PC-3 (cell line): ENCODE measurements around the gene MED13. TPM values are rescaled to one million over a fixed set of nuclear protein-coding genes. Genes with fewer than 3 reads are reported as not detected.
A peak's percentile ranks its signal among the peaks of the same experiment; 100 is the strongest.

Experiments used
- ATAC-seq: fragments of 200-7000 bp; cut with Tn5 transposase; 2 replicates; pipeline ENCODE4 v1.9.1; 2020; ENCODE audit warnings: mild to moderate bottlenecking, moderate library complexity
- Bru-seq: library from RNA; stranded (reverse); fragments of 400-500 nt; gene quantifications from one replicate; lab custom pipeline; 2021; lab: Mats Ljungman, UMichigan
- BruChase-seq, 2 experiments: library from RNA; stranded (reverse); fragments of 400-500 nt; gene quantifications; one replicate each; lab custom pipeline; 2021; lab: Mats Ljungman, UMichigan
- BruUV-seq: library from RNA; stranded (reverse); fragments of 400-500 nt; replicated peaks from 2 replicates; lab custom pipeline; 2021; lab: Mats Ljungman, UMichigan
- CTCF ChIA-PET: fragments of 300-600 bp; sonication (Branson Sonifier 250); formaldehyde crosslinking; loops from one replicate; lab custom pipeline; 2022; ENCODE audit warnings: antibody characterized with exemption; lab: Charles Lee
- POLR2A ChIA-PET: fragments of 300-600 bp; sonication (Branson Sonifier 250); formaldehyde crosslinking; loops from one replicate; lab custom pipeline; 2022; ENCODE audit warnings: antibody characterized with exemption; ENCODE audit not compliant: unreplicated experiment; lab: Charles Lee
- DNase-seq: peaks from one replicate; pipeline ENCODE4 v3.0.0-alpha.2; 2015
- H2AFZ ChIP-seq: fragments of 300-600 bp; sonication (generic); 2 replicates; pipeline ENCODE4 v1.6.0; 2016; ENCODE audit warnings: antibody characterized with exemption, low read length
- H3F3A ChIP-seq: fragments of 300-600 bp; sonication (generic); one replicate; pipeline ENCODE4 v1.6.0; 2017; ENCODE audit warnings: antibody characterized with exemption, low read length, control low read depth, mild to moderate bottlenecking; ENCODE audit not compliant: unreplicated experiment
- H3K27ac ChIP-seq: fragments of 300-600 bp; sonication (generic); 2 replicates; pipeline ENCODE4 v1.5.1; 2016; ENCODE audit warnings: mild to moderate bottlenecking, low read length
- H3K27me3 ChIP-seq: fragments of 300-600 bp; sonication (generic); 2 replicates; pipeline ENCODE4 v1.6.1; 2016; ENCODE audit warnings: low read length, mixed read lengths
- H3K36me3 ChIP-seq: fragments of 300-600 bp; sonication (generic); 2 replicates; pipeline ENCODE4 v1.6.1; 2016; ENCODE audit warnings: low read depth, mixed run types, low read length, mixed read lengths
- H3K4me1 ChIP-seq: fragments of 300-600 bp; sonication (generic); 2 replicates; pipeline ENCODE4 v1.5.1; 2016; ENCODE audit warnings: low read length; ENCODE audit not compliant: insufficient read depth
- H3K4me2 ChIP-seq: fragments of 300-600 bp; sonication (generic); 2 replicates; pipeline ENCODE4 v1.6.0; 2016; ENCODE audit warnings: low read length
- H3K4me3 ChIP-seq: fragments of 300-600 bp; sonication (generic); 2 replicates; pipeline ENCODE4 v1.5.1; 2016; ENCODE audit warnings: mild to moderate bottlenecking, low read length, mixed read lengths
- H3K79me2 ChIP-seq: fragments of 300-600 bp; sonication (generic); 2 replicates; pipeline ENCODE4 v1.6.1; 2017; ENCODE audit warnings: low read length, mixed read lengths
- H3K9ac ChIP-seq: fragments of 300-600 bp; sonication (generic); 2 replicates; pipeline ENCODE4 v1.6.0; 2016; ENCODE audit warnings: mild to moderate bottlenecking, low read length
- H3K9me2 ChIP-seq: fragments of 300-600 bp; sonication (generic); replicated peaks from 2 replicates; pipeline ENCODE4 v1.6.1; 2016; ENCODE audit warnings: mixed run types, low read length, mixed read lengths
- H3K9me3 ChIP-seq: fragments of 300-600 bp; sonication (generic); 2 replicates; pipeline ENCODE4 v1.6.1; 2016; ENCODE audit warnings: low read length, mixed read lengths
- H4K20me1 ChIP-seq: fragments of 300-600 bp; sonication (generic); 2 replicates; pipeline ENCODE4 v1.6.1; 2016; ENCODE audit warnings: low read length, mixed read lengths
- EZH2 ChIP-seq: fragments of 300-600 bp; sonication (generic); IDR thresholded peaks from one replicate; pipeline ENCODE4 v1.6.1; 2017; ENCODE audit warnings: antibody characterized with exemption, mild to moderate bottlenecking, low read length; ENCODE audit not compliant: unreplicated experiment
- EZH2phosphoT487 ChIP-seq: fragments of 300-600 bp; sonication (generic); IDR thresholded peaks from 2 replicates; pipeline ENCODE4 v1.6.1; 2018; ENCODE audit warnings: mild to moderate bottlenecking, antibody characterized with exemption, low read length, borderline replicate concordance
- intact Hi-C: fragments of 100-400 bp; cut with micrococcal nuclease; formaldehyde crosslinking; loops from 2 replicates; pipeline ENCODE4 v1.9.0; 2023
- long read RNA-seq: library from polyadenylated mRNA; unstranded; transcript quantifications from one replicate; pipeline ENCODE4 v2.0.0, GENCODE V29; 2021; ENCODE audit not compliant: unreplicated experiment
- total RNA-seq: library from RNA; depleted of rRNA; stranded (reverse); fragments of >200 nt; gene quantifications from 2 replicates; pipeline ENCODE4 v1.2.3, GENCODE V29; 2014; rRNA removed
- TF ChIP-seq, protein P1 (sequence below): fragments of 300-600 bp; sonication (generic); conservative IDR thresholded peaks from 2 replicates; pipeline ENCODE4 v1.5.1; 2017; ENCODE audit warnings: antibody characterized with exemption, low read depth, mild to moderate bottlenecking, low read length

MED13 gene, protein sequence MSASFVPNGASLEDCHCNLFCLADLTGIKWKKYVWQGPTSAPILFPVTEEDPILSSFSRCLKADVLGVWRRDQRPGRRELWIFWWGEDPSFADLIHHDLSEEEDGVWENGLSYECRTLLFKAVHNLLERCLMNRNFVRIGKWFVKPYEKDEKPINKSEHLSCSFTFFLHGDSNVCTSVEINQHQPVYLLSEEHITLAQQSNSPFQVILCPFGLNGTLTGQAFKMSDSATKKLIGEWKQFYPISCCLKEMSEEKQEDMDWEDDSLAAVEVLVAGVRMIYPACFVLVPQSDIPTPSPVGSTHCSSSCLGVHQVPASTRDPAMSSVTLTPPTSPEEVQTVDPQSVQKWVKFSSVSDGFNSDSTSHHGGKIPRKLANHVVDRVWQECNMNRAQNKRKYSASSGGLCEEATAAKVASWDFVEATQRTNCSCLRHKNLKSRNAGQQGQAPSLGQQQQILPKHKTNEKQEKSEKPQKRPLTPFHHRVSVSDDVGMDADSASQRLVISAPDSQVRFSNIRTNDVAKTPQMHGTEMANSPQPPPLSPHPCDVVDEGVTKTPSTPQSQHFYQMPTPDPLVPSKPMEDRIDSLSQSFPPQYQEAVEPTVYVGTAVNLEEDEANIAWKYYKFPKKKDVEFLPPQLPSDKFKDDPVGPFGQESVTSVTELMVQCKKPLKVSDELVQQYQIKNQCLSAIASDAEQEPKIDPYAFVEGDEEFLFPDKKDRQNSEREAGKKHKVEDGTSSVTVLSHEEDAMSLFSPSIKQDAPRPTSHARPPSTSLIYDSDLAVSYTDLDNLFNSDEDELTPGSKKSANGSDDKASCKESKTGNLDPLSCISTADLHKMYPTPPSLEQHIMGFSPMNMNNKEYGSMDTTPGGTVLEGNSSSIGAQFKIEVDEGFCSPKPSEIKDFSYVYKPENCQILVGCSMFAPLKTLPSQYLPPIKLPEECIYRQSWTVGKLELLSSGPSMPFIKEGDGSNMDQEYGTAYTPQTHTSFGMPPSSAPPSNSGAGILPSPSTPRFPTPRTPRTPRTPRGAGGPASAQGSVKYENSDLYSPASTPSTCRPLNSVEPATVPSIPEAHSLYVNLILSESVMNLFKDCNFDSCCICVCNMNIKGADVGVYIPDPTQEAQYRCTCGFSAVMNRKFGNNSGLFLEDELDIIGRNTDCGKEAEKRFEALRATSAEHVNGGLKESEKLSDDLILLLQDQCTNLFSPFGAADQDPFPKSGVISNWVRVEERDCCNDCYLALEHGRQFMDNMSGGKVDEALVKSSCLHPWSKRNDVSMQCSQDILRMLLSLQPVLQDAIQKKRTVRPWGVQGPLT (N-terminal part only)
- total RNA-seq (26.0 and 36.8 TPM in 2 replicates), Bru-seq, nascent RNA (percentile 94 among the genes with signal in this experiment), BruChase-seq, experiment 1, labeled RNA remaining after a 6-hour chase (percentile 95 among the genes with signal in this experiment), BruChase-seq, experiment 2, labeled RNA remaining after a 2-hour chase (percentile 96 among the genes with signal in this experiment)
- long read RNA-seq, partial matches to known transcripts, result 16 of 46 reads
- long read RNA-seq, other reads (novel, unspliced or antisense), result 30 of 46 reads

DNA sequence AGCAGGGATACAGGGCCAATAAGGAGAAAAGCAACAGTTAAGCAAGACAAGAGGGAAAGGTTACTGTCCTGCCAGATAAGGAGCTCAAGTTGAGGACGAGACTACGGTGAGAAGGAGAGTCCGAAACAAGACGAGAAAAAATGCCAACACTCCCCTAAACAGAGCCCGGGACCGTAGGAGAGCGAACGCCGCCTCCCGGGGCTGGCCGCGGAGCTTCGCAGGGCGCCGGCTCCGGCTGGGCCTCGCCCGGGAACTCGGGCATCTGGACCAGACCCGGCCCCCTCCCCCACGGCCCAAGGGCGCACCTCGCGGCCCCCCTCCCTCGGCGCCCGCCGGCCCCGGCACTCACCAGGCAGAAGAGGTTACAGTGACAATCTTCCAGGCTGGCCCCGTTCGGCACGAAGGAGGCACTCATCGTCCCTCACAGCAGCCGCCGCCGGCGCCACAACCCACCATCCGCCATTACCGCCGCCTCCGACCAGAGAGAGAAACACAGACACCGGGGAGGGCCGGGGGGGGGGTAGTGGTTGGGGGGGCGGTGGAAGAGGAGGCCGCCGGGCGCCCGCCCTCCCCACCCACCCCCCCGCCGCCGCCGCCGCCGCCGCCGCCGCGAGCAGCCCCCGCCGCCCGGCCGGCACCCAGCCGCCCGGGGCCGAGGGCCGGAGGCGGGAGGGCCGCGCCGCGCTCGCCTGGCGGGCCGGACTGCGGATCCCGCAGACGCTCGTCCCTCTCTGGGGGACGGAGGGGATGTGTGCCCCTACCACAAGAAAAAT is at the start of gene MED13:
Gene MED13 (minus strand): TSS at position 488 of the 773 bp plus-strand sequence. CDS start 73 bp downstream, at position 415.
- Histone ChIP-seq H3K27me3 (no peaks in the 10 kb centered on the region), H3F3A (no peaks in the 10 kb centered on the region), H3K4me3 (peak within 1 kb of the TSS; percentile 96), H3K9me2 (no peaks in the 10 kb centered on the region), H3K36me3 (peaks cover 13% of the 10 kb centered on the region), H3K79me2 (peaks cover 56% of the 10 kb centered on the region), H3K4me1 (peaks cover 24% of the 10 kb centered on the region), H3K27ac (peak within 1 kb of the TSS; percentile 82), H4K20me1 (peaks cover 38% of the 10 kb centered on the region), H3K9me3 (no peaks in the 10 kb centered on the region), H3K9ac (peak within 1 kb of the TSS; percentile 98), H2AFZ (peak within 1 kb of the TSS; percentile 96), H3K4me2 (peak within 1 kb of the TSS; percentile 86)
- ChIA-PET POLR2A (interaction anchor here (0.6 to 1.0 kb wide), 3 partner anchors 25 to 202 kb away, joined by 7 to 33 read pairs (median 20); partner anchors contain the start of gene BRIP1), CTCF (interaction anchor here (0.7 to 1.1 kb wide), 7 partner anchors 28 to 228 kb away, joined by 3 to 43 read pairs (median 5); no protein-coding TSS in a partner anchor)
- DNase-seq, result peak; percentile 52
- ATAC-seq, result peak; percentile 46
- intact Hi-C loops, result loop anchor here (2.0 to 10.0 kb wide), 4 partner anchors 110 to 428 kb away; partner anchors contain the start of genes BRIP1 and INTS2
- BruUV-seq, result no TSS peak
- TF ChIP-seq EZH2phosphoT487, result no peak
- TF ChIP-seq, protein P1, sequence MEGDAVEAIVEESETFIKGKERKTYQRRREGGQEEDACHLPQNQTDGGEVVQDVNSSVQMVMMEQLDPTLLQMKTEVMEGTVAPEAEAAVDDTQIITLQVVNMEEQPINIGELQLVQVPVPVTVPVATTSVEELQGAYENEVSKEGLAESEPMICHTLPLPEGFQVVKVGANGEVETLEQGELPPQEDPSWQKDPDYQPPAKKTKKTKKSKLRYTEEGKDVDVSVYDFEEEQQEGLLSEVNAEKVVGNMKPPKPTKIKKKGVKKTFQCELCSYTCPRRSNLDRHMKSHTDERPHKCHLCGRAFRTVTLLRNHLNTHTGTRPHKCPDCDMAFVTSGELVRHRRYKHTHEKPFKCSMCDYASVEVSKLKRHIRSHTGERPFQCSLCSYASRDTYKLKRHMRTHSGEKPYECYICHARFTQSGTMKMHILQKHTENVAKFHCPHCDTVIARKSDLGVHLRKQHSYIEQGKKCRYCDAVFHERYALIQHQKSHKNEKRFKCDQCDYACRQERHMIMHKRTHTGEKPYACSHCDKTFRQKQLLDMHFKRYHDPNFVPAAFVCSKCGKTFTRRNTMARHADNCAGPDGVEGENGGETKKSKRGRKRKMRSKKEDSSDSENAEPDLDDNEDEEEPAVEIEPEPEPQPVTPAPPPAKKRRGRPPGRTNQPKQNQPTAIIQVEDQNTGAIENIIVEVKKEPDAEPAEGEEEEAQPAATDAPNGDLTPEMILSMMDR, result no peak
- no peak for TF ChIP-seq EZH2

DNA sequence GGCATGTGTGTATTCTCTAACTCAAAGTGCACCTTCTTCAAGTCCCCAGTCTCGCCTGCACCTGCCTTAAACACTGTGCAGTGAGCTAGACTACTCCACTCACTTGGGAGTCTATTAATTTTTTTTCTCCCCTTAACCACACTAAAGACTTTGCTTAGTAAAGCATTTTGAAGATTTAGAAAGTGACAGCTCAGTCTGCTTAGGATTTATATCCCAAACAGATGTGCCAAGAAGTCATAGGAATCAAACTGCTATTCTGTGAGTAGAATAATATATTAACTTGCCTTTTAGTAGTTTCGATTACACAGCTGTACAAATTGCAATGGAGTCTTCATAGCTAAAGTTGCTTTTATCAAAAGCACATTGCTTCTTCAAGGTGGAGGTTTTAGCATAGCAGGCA is 47.2 kb upstream of the MED13 start:
- ChIA-PET POLR2A (no interaction called here), CTCF (interaction anchor here (1.0 to 1.1 kb wide), 2 partner anchors 24 to 47 kb away, joined by 6 to 8 read pairs; no protein-coding TSS in a partner anchor)
- Histone ChIP-seq H3K9me2 (no peaks in the 10 kb centered on the region), H3K27ac (no peak overlapping the region), H3K27me3 (no peaks in the 10 kb centered on the region), H3K36me3 (no peaks in the 10 kb centered on the region), H3K4me1 (peaks cover 25% of the 10 kb centered on the region), H3K9ac (no peak overlapping the region; the same call in 1 of the 2 replicates), H3K79me2 (no peaks in the 10 kb centered on the region), H3K4me2 (no peak overlapping the region), H3K9me3 (no peaks in the 10 kb centered on the region), H3F3A (no peaks in the 10 kb centered on the region), H3K4me3 (no peak overlapping the region), H4K20me1 (no peaks in the 10 kb centered on the region), H2AFZ (no peak overlapping the region)
- intact Hi-C loops, result no loop called here
- no TSS peak for BruUV-seq
- ATAC-seq (no peak), DNase-seq (no peak)
- TF ChIP-seq, protein P1, result no peak
- TF ChIP-seq EZH2, result no peak
- TF ChIP-seq EZH2phosphoT487, result no peak
